Body of pancreas (tissue), 4 donors: ENCODE results near the gene CPSF2.

Experiments
- POLR2A ChIP-seq, 3 donors: fragments of 450-650 bp; IDR thresholded peaks; one replicate each; pipeline ENCODE4 v1.6.1; 2016; ENCODE audit warnings: antibody characterized with exemption in 3 of 3, mild to moderate bottlenecking in 2 of 3
- TF ChIP-seq, protein P1 (sequence below), 7 experiments: fragments of 450-650 bp in 4 of 7; fragments of 200-600 bp in 3 of 7; sonication (generic) in 3 of 7; IDR thresholded peaks; one replicate each; pipeline ENCODE4 v1.5.1; 2016 to 2019; ENCODE audit warnings: antibody characterized with exemption in 7 of 7

DNA sequence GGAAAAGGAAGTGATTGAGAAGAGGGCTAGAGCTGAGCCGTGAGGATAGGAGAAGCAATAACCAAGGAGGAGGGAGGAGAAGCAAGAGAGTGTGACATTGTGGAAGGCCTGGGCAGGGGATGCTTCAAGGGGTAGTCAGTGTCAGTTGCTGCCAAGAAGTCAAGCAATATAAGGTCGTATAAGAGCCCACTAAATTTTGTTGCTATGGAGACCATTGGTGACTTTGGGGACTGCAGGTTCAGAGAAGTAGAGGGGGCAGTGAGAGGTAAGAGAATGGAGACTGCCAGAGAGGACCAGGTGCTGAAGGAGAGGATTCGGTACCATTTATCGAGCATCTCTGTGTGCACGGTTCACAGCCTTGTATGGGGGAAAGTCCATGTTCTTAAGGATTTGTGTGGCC lies 12.3 kb upstream of the CPSF2 start:
- TF ChIP-seq, protein P1, sequence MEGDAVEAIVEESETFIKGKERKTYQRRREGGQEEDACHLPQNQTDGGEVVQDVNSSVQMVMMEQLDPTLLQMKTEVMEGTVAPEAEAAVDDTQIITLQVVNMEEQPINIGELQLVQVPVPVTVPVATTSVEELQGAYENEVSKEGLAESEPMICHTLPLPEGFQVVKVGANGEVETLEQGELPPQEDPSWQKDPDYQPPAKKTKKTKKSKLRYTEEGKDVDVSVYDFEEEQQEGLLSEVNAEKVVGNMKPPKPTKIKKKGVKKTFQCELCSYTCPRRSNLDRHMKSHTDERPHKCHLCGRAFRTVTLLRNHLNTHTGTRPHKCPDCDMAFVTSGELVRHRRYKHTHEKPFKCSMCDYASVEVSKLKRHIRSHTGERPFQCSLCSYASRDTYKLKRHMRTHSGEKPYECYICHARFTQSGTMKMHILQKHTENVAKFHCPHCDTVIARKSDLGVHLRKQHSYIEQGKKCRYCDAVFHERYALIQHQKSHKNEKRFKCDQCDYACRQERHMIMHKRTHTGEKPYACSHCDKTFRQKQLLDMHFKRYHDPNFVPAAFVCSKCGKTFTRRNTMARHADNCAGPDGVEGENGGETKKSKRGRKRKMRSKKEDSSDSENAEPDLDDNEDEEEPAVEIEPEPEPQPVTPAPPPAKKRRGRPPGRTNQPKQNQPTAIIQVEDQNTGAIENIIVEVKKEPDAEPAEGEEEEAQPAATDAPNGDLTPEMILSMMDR (IDR thresholded peaks at IDR 0.05): no peak
- TF ChIP-seq POLR2A (IDR thresholded peaks at IDR 0.05): no peak
